Renal pelvis (tissue), 4 donors: ENCODE results near the gene KRT9. TPM values are rescaled to one million over a fixed set of nuclear protein-coding genes. Genes with fewer than 3 reads are reported as not detected.
"Not testable (repeated sequence)": the region's sequence is repeated elsewhere in the genome, so short reads cannot be mapped to it uniquely, and the experiment has no call there.

Experiments used
- DNase-seq: peaks from one replicate; pipeline ENCODE4 v3.0.0-alpha.2; 2013
- polyA plus RNA-seq, 3 donors: library from polyadenylated mRNA; unstranded; fragments of 120-200 nt; gene quantifications; one replicate each; pipeline ENCODE4 v1.2.1, GENCODE V29; 2013; ENCODE audit not compliant: insufficient read length in 3 of 3

Gene KRT9
- polyA plus RNA-seq, 3 donors = not detected

DNA sequence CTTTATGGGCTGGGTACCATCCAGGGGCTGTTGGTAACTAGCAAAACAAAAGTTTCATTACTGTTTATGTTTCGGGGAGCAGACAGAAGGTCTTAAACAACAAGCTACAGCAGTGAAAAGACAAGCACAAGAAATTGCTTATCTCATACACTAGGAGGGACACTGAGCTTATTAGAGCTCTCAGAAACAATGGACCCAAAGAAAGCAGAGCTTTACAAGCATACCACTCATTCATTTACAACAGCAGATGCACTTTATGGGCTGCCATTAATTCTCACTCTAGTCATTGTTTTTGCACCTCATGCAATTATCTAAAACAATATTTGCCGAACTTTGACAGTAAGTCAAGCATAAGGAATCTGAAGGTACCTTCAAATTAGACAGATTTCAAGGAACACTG is 30.7 kb upstream of the KRT9 start:
- DNase-seq = no peak

DNA sequence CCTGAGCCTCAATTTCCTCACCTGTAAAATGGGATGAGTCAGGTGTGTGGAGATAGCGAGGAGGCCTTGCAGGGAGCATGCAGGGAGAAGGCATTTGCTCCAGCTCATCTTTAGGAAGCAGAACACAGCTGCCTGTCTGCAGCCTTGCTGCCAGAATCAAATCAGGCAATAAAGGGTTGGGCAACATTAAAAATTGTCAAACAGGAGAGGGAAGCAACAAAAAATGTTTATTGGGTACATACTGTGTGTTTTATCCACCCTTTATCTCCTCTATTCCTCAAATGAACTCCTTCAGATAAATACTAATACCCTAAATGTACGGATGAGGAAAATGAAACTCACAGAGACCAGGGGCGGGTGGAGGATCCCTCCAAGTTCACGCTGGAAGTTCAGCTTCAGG is 28.5 kb upstream of the KRT9 start:
- DNase-seq = no peak

DNA sequence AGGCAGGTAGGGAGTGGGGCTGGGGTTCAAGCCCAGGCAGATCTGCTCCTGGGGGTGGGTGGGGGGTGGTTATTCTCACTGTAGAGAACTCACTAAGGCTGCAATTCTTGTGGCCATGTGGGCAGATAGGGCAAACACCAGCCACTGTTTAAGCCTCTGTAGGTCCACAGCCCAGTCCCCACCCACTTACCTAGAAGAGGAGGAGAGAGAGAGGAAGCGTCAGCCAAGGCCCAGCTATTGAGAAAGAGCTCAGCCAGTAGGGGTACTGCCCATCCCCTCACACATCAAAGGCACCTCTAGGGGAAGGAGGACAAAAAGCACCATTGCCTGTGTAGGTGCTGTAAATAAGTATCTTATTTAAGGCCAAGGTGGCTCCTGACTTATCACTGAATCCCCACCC is 27.8 kb upstream of the KRT9 start:
- DNase-seq = no peak

DNA sequence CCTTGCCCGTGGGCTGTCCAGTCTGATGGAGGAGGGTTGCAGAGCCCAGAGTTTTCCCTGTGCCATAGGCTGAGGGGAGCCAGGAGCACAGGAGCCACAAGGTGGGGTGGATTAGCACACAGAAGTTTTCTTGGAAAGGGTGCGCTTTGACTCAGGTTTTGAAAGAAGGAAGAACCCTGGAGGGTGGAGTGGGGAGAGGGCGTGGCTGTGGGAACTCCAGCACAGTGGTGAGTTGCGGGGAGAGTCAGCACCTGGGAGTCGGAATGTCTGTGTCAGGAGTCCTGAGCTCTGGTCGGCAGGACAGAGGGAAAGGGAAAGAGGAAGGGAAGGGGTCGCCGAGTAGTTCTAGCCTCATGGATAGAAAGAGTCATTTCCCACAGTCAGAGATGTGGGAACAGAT is 23.7 kb upstream of the KRT9 start:
- no peak for DNase-seq

DNA sequence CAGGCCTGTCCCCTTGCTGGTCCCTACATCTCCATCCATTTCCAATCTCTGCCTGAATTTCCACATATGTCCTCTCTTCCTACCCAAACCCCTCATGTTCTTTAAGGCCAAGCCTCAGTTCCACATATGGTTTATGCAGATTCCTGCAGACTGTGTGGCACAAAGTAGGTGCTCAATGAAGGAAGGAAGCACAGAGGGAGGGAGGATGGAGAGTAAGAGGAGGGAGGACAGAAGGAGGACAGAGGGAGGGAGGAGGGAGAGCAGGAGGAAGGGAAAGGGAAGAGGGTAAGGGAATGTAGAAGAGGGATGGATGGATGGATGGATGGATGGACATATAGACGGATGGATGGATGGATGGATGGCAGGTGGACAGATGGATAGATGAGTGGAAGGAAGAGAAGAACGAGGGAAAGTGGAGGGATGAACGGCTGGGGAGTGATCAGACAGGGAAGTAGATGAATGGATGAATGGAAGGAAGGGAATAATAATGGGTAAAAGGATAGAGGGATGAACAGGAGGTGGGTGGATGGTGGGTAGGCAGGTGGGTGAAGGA is 22.6 kb upstream of the KRT9 start:
- no peak for DNase-seq

DNA sequence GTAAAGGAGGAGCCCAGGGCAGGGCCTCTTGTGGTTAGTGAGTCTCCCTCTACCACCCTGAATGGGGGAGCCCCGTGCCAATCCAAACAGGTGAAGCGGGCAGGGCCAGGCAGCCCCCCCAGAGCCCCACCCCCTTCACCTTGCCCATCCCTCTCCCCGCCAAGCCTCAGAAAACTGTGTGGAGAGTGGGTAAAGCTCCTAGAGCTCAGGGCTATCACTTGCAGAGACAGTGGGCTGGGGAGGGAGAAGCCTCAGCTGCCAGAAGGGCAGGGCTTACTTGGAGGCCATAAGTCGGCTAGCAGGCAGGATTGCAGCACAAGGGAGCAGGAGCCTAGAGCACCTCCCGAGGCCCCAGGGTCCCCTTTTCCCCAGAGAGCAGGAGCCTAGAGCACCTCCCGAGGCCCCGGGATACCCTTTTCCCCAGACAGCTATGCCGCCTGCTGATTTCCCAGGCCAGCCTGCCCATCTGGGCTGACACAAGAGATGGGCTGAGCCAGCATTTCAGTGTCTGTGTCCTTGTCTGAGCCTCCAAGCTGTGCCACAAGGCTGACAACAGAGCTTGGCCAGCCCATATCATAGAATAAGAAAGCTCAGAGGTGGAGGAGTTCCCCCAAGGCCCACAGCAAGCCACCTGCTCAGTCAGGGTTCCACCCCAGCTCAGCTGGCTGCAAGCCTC is 21.6 kb upstream of the KRT9 start:
- no peak for DNase-seq

DNA sequence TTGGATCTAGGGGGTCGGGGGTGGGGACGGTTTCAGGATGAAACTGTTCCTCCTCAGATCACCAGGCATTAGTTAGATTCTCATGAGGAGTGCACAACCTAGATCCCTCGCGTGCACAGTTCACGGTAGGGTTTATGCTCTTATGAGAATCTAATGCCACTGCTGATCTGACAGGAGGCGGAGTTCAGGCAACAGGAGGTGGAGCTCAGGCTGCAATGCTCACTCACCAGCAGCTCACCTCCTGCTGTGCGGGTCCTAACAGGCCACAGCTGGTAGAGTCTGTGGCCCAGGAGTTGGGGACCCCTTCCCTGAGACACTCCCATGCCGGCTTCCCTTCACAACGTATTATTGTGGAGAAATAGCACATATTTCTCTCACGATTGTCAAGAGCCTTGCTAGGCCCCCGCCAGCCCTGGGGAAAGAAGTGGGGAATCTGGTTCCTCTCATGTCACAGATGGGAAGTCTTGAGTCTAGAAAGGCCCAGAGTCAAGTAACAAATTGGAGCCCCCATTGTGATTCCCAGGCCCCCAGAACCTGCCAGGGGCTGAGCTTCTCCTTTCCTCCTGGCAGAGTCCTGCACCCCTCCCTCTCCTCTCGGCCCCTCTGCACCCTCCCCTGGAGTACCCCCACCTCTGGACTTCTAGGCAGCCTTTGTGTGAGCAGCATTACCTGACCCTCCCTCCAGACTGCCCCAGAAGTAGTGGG is 20.9 kb upstream of the KRT9 start:
- no peak for DNase-seq

DNA sequence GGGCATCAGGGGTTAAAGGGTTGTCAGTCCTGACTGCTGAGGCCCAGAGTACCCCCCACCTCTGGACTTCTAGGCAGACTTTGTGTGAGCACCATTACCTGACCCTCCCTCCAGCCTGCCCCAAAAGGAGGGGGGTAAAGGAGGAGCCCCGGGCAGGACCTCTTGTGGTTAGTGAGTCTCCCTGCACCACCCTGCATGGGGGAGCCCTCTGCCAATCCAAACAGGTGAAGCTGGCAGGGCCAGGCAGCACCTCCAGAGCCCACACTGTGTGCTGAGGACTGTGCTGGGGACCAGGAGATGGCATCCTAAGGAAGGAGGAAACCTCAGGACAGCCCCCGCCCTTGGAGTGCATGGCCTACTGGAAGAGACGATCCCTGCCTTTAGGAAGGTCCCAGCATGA is 17.4 kb upstream of the KRT9 start:
- DNase-seq = no peak

DNA sequence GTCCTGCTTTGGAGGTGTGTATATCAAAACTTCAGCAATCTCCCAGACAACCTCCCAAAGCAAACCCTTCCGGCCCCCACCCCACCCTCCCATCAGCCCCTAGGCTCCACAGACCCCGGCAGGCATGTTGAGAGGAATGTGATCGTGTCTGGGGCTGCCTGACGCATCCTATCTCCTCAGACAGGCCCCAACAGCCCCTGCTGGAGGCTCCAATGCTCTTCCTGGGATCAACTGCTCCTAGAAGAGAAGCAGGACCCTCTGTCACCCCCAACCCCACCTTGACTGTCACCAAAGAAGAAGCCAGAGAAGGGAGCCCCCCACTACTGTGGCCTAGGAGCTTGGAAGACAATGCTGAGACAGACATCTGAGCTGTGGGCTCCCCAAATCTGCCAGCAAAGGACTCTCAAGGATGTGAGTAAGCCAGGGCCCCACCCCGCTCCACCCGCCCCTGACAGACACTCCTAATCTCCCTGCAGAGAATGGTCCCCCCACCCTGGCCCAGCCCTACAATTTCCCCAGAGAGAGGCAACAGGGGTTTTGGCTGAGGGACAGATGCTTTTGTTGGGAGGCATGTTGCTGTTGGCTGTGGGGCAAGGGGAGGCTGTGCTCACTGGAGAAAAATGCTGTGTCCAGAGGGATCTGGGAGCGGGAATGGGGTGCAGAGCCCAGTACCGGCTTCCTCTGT is 16.4 kb upstream of the KRT9 start:
- DNase-seq = no peak

DNA sequence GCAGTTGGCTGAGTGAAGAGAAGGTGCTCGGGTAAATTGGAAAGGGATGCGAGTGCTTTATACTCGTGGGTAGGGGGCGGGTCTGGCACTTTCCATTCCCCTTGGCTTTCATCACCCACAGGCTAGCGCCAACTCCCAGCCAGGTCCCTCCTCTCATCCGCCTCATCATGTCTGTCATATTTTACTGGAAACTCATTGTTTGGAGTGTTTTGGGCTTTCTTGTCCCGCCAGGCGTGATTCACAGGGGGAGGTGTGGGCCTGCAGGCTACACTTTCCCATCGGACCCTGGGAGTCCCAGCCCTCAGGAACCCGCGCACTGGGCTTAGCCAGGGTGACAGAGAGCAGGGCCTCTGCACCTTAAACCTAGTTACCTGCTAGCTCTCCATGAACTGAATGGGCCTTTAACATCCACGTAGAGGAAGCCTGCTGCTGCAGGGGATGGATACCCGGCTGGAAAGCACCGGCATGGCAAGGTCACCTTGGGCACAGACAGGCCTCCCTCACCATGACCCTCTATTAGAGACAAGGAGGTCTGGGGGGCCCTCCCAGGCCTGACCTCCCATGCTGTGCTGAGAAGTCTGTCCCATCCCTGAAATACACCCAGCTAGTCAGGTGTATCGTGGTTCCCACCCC is 15.1 kb upstream of the KRT9 start, which contains the start of gene KRT14:
Gene KRT14, minus strand, starts transcription at position 33 of the 633 bp plus-strand sequence. CDS start 61 bp downstream, outside the sequence.
- no peak for DNase-seq

DNA sequence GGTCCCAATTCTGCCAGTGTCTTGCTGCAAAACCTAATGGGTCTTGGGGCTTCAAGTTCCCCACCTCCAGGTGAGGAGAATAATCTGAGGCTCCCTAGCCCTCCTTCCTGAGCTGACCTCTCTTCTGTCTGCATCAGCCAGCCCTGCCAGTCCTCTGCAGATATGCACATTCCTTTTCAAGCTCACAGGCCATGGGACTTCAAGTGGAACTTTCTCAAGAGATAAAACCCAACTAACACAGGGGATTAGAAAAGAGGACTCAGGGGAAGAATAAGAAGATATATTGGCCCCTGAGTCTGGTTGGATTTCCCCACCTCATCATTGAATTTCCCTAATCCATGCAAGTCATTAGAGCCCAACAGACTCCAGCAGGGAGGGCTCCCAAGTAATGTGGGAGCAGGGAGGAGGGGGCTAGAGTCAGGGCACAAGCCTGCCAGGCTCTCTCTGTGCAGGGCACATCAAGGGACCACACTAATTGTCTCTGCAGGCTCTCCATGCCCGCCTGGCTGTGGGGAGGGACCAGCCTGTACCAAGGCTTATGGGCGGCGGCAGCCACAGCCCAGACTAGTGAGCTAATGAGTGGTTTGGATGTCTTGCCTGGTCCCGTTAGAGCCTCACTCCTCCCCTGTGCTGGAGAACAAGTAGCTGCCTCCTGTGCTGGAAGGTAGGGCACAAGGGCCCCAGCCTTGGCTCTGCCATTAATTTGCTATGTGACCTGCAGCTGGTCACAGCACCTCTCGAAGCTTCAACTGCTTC is 13.6 kb upstream of the KRT9 start:
- DNase-seq = no peak

DNA sequence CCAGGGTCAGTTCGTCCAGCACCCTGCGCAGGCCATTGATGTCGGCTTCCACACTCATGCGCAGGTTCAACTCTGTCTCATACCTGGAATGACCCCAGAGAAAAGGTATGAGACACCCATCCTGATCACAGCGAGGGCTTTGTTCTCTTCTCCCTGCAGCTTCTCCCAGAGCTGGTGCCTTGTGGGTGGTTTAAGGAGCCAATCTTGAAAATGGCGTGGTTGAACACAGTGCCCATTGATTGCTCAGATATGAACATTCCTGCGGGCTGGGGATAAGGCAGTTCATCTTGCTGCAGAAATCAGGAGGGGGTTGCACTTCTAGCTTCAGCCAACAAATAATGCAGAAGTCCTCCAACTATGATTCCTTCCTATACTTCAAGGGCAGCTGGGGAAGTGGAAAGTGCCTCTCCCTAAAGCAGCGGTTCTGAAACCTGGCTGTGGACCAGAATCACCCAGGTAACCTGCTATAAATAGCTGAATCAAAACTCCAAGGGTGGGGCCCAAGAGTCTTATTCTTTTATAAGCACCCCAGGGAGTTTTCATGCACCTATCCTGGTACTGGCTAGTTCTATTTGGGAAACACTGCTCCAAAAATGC is 12.6 kb upstream of the KRT9 start:
- DNase-seq = not testable (repeated sequence)

DNA sequence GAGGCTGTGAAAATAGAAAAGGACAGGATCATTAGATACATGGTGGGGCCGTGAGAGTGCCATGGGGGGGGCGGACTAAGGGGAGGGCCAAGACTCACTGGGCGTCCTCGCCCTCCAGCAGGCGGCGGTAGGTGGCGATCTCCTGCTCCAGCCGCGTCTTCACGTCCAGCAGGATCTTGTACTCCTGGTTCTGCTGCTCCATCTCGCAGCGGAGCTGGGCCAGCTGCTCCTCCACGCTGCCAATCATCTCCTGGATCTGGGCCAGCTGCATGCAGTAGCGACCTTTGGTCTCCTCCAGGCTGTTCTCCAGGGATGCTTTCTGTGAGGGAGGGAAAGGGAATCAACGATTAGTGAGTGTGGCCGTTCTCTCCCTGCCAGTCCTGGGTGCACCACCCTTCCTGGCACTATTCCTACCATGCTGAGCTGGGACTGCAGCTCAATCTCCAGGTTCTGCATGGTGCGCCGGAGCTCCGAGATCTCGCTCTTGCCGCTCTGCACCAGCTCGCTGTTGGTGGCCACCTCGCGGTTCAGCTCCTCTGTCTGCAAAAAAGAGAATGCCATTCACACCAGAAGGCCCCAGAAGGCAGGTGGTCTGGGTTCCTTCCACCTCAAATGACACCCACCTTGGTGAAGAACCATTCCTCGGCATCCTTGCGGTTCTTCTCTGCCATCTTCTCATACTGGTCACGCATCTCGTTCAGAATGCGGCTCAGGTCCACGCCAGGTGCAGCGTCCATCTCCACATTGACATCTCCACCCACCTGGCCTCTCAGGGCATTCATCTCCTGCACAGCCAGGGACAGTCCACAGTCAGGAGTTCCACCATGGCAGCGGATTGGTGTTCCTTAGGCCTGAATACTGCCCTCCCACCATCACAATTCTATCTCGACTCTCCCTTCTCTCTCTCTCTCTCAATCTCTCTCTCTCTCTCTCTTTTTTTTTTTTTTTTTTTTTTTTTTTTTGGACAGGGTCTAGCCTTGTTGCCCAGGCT is 11.6 kb upstream of the KRT9 start:
- DNase-seq = no peak

DNA sequence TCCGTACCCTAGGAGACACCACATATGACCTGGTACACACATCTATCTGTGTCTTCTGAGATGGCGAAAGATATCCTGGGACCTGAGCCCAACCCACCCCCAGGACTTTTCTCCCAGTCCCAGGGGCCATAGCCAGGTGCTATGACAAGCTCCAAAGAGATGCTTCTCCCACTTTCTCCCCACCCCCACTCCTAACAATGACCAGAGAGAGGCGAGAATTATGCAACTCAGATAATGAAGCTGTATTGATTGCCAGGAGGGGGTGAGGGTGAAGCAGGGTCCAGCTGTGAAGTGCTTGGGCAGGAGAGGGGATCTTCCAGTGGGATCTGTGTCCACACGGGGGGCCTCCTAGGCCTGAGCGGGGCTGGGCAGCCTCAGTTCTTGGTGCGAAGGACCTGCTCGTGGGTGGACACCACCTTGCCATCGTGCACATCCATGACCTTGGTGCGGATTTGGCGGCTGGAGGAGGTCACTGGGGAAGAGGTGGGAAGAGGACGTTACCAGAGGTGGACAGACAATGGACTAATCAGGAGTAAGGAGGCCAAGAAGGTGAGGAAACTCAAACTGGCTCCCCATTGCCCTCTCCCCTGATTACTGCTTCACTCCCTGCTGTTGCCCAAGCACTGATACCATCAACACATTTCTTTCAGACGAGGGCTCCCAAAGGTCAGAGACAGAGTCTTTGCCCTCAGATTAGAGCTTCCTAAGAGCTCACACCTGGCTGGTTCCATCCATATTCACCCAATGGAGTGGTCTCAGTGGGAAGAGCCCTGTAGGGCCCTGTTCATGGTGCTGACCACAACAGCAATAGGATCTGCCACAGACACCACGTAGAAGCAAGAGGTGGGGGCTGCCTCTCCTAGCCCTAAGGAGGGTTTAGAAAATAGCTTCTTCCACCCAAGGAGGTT is 10.5 kb upstream of the KRT9 start:
- not testable (repeated sequence) for DNase-seq

DNA sequence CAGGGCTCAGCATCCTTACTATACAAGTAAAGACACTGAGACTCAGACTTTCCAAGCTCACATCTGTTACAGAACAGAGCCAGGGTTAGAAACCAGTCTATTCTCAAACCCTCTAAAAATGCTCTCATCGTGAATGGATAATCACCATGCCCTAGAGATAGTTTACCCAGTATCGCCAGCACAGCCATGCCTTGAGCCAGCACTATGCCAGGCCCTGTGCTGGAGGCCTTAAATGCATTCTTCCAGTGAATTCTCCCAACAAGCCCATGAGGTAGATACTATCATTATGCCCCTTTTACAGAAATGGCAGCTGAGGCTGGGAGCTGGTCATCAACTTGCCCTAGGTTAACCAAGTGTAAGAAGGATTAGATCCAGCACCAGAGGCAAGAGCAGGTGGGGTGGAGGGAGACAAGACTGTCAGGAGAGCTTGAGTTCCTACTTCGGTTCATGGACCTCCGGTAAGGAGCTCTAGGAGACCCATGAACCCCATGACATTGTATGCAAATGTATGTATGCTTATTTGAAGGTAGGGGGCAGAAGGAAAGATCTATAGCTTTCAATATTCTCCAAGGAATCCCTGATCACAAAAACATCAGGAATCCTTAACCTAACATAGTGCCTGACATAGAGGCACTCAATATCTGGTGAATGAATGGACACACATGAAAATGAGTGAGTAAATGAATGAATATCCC is 9.7 kb upstream of the KRT9 start:
- DNase-seq = no peak

DNA sequence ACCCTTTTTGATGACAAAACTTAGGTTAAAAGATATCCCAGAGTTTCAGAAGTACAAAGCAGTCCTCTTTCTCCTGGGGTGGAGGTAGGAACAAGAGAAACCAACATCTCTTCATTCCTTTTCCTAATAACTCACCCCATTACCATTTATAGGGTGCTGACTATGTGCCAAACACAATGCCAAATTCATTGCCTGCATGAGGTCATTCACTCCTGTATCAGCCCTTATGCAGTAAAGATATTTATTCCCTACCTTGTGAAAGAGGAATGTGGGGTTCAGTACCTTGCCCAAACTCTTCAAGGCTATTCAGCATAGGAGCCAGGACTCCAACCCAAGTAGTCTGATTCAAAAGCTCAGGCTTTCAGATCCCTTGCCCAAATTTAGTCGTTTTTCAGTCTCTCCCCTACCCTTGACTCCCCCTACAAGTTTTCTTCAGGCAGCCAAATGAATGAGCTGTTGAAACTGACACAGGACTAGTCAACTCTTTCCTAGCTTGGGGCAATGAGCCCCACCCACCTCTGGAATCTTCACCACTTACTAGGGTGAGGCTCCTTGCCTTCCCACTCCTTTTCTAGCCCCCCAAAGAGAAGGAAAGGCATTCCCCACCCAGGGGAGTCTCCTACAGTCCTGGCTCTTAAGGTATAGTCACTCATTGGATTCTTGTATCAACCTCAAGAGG is 9.0 kb upstream of the KRT9 start:
- DNase-seq = no peak

DNA sequence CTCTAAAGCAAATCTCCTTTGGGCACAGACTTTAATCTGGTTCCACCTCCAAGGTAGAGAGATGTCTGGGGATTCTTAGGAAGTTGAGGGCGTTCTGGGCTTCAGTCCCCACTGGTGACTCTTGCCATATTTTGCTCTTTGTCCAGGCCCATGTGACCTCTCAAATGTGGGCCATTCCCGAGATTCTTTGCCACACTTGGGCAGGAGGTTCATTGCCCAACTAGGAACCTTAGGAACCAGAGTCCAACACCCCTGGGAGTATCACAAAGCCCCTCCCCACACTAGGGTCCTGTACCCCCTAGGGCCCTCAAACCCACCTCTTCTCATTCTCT is 8.4 kb upstream of the KRT9 start:
- no peak for DNase-seq
